Gastrocnemius medialis (tissue), 4 donors: Measurements from ENCODE around the gene PLB1.

Source experiments
- CTCF ChIP-seq, 5 experiments: fragments of 450-650 bp in 3 of 5; fragments of 200-600 bp in 2 of 5; sonication (generic) in 2 of 5; IDR thresholded peaks in 4 of 5; conservative IDR thresholded peaks in 1 of 5; 1 replicate in 4 of 5; 2 replicates in 1 of 5; pipeline ENCODE4 v1.5.1; 2016 to 2019; ENCODE audit warnings: antibody characterized with exemption in 5 of 5, mild to moderate bottlenecking in 3 of 5, moderate library complexity in 3 of 5
- POLR2A ChIP-seq, 2 donors: fragments of 450-650 bp; IDR thresholded peaks; one replicate each; pipeline ENCODE4 v1.6.1; 2017; ENCODE audit warnings: antibody characterized with exemption in 2 of 2, mild to moderate bottlenecking in 2 of 2, moderate library complexity in 2 of 2

GRCh38 chr2:28628987-28629386 lies 133.1 kb downstream of the PLB1 start:
- TF ChIP-seq CTCF (IDR thresholded peaks at IDR 0.05 in 4 of 5, conservative IDR thresholded peaks at IDR 0.05 in 1 of 5), result no peak
- TF ChIP-seq POLR2A (IDR thresholded peaks at IDR 0.05), result no peak
